Gastroesophageal sphincter (tissue), 4 donors: ENCODE results near the gene CYS1. TPM values are rescaled to one million over a fixed set of nuclear protein-coding genes. Genes with fewer than 3 reads are reported as not detected.
"Not testable (repeated sequence)": the region's sequence is repeated elsewhere in the genome, so short reads cannot be mapped to it uniquely, and the experiment has no call there.

Experiments
- ATAC-seq: fragments of 150-250 bp; one replicate; pipeline ENCODE4 v1.9.1; 2016; ENCODE audit warnings: mild to moderate bottlenecking, moderate library complexity
- H3K27ac ChIP-seq, 4 donors: fragments of 200-600 bp; sonication (generic) in 3 of 4; 1 replicate in 3 of 4; 2 replicates in 1 of 4; pipeline ENCODE4 v1.5.1; 2016 to 2019
- H3K27me3 ChIP-seq: fragments of 200-600 bp; sonication (generic); one replicate; pipeline ENCODE4 v1.5.1; 2019
- H3K36me3 ChIP-seq, 2 donors: fragments of 200-600 bp; sonication (generic); one replicate each; pipeline ENCODE4 v1.5.1; 2019; ENCODE audit warnings: control low read depth in 1 of 2
- H3K4me1 ChIP-seq, 3 donors: fragments of 200-600 bp; sonication (generic); 1 replicate in 2 of 3; 2 replicates in 1 of 3; pipeline ENCODE4 v1.5.1; 2016 to 2019; ENCODE audit warnings: control low read depth in 2 of 3
- H3K4me3 ChIP-seq, 2 donors: fragments of 200-600 bp; sonication (generic); one replicate each; pipeline ENCODE4 v1.5.1; 2019; ENCODE audit warnings: mild to moderate bottlenecking in 1 of 2, moderate library complexity in 1 of 2
- H3K9me3 ChIP-seq, 3 donors: fragments of 200-600 bp; sonication (generic); one replicate each; pipeline ENCODE4 v1.5.1; 2017 to 2019; ENCODE audit warnings: control low read depth in 2 of 3
- EP300 ChIP-seq: sonication (generic); formaldehyde crosslinking; IDR thresholded peaks from one replicate; pipeline ENCODE4 v1.6.1; 2017; ENCODE audit warnings: antibody characterized with exemption, mild to moderate bottlenecking
- POLR2A ChIP-seq, 2 donors: fragments of 450-650 bp; IDR thresholded peaks; one replicate each; pipeline ENCODE4 v1.6.1; 2017; ENCODE audit warnings: antibody characterized with exemption in 2 of 2, mild to moderate bottlenecking in 2 of 2, moderate library complexity in 1 of 2
- POLR2AphosphoS5 ChIP-seq: sonication (generic); formaldehyde crosslinking; IDR thresholded peaks from one replicate; pipeline ENCODE4 v1.6.1; 2017; ENCODE audit warnings: antibody characterized with exemption
- WGBS, 2 donors: methylation state at CpG; one replicate each; pipeline ENCODE4 v1.1.5; 2018; ENCODE audit warnings: low coverage in 1 of 2; 5-methylcytosine and 5-hydroxymethylcytosine counted together
- total RNA-seq, 4 donors: library from RNA; depleted of rRNA; stranded (reverse); fragments of >200 nt; gene quantifications; one replicate each; pipeline ENCODE4 v1.1.0, GENCODE V29; 2016
- TF ChIP-seq, protein P1 (sequence below), 4 experiments: fragments of 200-600 bp in 2 of 4; fragments of 450-650 bp in 2 of 4; sonication (generic) in 1 of 4; IDR thresholded peaks; one replicate each; pipeline ENCODE4 v1.5.1; 2017 to 2019; ENCODE audit warnings: antibody characterized with exemption in 4 of 4, mild to moderate bottlenecking in 2 of 4, moderate library complexity in 2 of 4

CYS1 gene
- total RNA-seq, 4 donors from 2014 or later: 8.6 to 50.7 (median 32.6) TPM

DNA sequence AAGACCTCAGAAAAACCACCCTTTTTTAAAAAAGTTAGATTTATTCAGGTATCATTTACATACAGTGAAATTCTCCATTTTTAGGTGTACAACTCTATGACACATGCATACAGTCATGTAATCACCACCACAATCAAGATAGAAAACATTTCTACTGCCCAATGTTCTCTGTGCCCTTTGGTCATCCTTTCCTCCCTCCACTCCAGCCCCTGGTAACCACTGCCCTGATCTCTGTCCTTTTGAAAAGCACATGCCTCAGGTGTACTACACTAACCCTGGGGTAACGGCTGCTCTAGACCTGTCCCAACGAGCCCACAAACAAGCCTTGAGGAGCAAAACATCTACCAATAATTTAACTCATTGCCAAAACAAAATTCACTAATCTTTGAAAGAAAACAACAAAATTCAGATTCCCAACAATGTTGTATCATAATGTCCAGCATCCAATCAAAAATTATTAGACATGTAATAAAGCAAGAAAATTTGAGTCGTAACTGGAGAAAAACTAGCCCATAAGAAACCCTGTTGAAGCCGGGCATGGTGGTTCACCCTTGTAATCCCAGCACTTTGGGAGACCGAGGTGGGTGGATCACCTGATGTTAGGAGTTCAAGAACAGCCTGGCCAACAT lies 62.8 kb downstream of the CYS1 start:
- Histone ChIP-seq H3K36me3 (no peaks in the 10 kb centered on the region), H3K4me3 (no peak overlapping the region), H3K9me3 (peaks cover 0 to 13% (median 0%) of the 10 kb centered on the region in 3 donors), H3K27ac (no peak overlapping the region), H3K27me3 (no peaks in the 10 kb centered on the region), H3K4me1 (peaks cover 0 to 10% (median 0%) of the 10 kb centered on the region in 3 donors)
- ATAC-seq: no peak
- TF ChIP-seq POLR2A (IDR thresholded peaks at IDR 0.05): no peak
- TF ChIP-seq EP300: no peak
- TF ChIP-seq, protein P1, sequence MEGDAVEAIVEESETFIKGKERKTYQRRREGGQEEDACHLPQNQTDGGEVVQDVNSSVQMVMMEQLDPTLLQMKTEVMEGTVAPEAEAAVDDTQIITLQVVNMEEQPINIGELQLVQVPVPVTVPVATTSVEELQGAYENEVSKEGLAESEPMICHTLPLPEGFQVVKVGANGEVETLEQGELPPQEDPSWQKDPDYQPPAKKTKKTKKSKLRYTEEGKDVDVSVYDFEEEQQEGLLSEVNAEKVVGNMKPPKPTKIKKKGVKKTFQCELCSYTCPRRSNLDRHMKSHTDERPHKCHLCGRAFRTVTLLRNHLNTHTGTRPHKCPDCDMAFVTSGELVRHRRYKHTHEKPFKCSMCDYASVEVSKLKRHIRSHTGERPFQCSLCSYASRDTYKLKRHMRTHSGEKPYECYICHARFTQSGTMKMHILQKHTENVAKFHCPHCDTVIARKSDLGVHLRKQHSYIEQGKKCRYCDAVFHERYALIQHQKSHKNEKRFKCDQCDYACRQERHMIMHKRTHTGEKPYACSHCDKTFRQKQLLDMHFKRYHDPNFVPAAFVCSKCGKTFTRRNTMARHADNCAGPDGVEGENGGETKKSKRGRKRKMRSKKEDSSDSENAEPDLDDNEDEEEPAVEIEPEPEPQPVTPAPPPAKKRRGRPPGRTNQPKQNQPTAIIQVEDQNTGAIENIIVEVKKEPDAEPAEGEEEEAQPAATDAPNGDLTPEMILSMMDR (IDR thresholded peaks at IDR 0.05): no peak
- TF ChIP-seq POLR2AphosphoS5: no peak
- WGBS, 2 donors: 89 to 92% methylated on average over 4 of the region's 5 CpGs

DNA sequence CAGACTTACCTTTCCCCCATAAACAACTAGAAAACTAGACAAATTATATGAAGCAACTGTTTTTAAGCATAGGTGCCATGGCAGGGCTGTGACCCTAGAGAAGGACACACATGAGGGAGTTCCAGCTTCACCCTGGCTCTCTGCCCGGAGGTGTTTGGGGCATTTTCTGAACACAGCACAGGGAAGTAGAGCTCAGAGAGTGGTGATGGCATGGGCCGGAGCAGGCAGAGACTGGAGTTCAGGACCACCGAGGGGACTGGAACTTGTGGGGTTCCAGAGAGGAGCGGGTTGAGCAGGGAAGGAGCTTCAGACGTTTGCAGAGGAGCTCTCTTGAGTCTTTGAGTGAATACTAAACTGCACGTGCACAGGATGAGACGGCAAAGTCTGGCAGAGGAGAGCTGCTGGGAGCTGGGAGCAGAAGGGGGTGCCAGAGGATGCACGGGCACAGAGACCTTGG lies 63.4 kb downstream of the CYS1 start:
- peaks cover 0 to 13% (median 0%) of the 10 kb centered on the region in 3 donors for H3K9me3 ChIP-seq
- H3K27ac ChIP-seq: no peak overlapping the region
- no peak for ATAC-seq
- H3K27me3 ChIP-seq: no peaks in the 10 kb centered on the region
- no peak overlapping the region for H3K4me3 ChIP-seq
- no peaks in the 10 kb centered on the region for H3K36me3 ChIP-seq
- H3K4me1 ChIP-seq: peaks cover 0 to 10% (median 0%) of the 10 kb centered on the region in 3 donors
- no peak for TF ChIP-seq POLR2A (IDR thresholded peaks at IDR 0.05)
- TF ChIP-seq, protein P1 (IDR thresholded peaks at IDR 0.05): no peak
- WGBS, 2 donors: 85 to 100% methylated on average over 1 to 8 of the region's 8 CpGs

DNA sequence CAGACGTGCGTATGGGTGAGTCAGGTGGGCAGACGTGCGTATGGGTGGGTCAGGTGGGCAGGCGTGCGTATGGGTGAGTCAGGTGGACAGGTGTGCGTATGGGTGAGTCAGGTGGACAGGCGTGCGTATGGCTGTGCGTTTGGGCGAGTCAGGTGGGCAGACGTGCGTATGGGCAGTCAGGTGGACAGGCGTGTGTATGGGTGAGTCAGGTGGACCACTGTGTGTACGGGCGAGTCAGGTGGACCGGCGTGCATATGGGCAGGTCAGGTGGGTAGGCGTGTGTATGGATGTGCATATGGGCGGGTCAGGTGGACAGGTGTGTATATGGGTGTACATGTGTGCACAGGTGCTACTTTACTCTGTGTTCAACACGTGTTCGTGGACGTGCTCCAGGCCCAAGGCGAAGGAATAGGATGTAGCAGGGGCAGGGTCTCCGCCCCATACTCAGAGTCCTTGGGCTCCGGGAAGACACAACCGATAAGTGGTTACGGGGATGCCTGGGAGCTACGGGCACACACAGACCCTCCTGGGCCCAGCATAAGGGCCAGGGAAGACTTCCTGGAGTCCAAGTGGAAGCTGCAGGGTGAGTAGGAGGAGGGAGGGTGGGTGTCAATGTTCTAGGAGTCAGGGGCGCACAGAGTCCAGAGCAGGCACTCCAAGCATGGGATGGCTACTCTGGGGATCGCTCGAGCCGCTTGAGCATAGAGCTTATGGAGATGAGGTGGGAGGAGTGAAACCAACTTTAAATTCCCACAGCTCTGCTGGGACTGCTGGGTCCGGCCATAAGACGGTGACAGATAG lies 64.0 kb downstream of the CYS1 start:
- TF ChIP-seq POLR2AphosphoS5 (no peak), EP300 (no peak), POLR2A (IDR thresholded peaks at IDR 0.05) (no peak)
- TF ChIP-seq, protein P1 (IDR thresholded peaks at IDR 0.05): no peak
- 79 to 89% methylated on average over 7 to 30 of the region's 35 CpGs for WGBS, 2 donors

DNA sequence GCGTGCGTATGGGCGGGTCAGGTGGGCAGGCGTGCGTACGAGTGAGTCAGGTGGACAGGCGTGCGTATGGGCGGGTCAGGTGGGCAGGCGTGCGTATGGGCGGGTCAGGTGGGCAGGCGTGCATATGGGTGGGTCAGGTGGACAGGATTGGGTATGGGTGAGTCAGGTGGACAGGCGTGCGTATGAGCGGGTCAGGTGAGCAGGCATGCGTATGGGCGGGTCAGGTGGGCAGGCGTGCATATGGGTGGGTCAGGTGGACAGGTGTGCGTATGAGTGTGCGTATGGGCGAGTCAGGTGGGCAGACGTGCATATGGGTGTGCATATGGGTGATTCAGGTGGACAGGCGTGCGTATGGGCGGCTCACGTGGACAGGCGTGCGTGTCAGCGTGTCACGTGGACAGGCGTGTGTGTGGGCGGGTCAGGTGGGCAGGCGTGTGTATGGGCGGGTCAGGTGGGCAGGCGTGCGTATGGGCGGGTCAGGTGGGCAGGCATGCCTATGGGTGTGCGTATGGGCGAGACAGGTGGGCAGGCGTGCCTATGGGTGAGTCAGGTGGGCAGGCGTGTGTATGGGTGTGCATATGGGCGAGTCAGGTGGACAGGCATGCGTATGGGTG lies 64.7 kb downstream of the CYS1 start:
- H3K27me3 ChIP-seq, H3K36me3 ChIP-seq, ATAC-seq, H3K27ac ChIP-seq, H3K4me3 ChIP-seq: not testable (repeated sequence)
- 91 to 93% methylated on average over 22 to 35 of the region's 44 CpGs for WGBS, 2 donors
- Histone ChIP-seq H3K4me1 (peaks cover 0 to 14% (median under 1%) of the 10 kb centered on the region in 3 donors), H3K9me3 (peaks cover 0 to 13% (median 0%) of the 10 kb centered on the region in 3 donors)

More for the DNA sequence above, 64.0 kb downstream of the CYS1 start:
- Histone ChIP-seq H3K4me1 (peaks cover 0 to 10% (median 0%) of the 10 kb centered on the region in 3 donors), H3K27ac (no peak overlapping the region), H3K4me3 (no peak overlapping the region), H3K9me3 (peaks cover 0 to 13% (median 0%) of the 10 kb centered on the region in 3 donors), H3K27me3 (no peaks in the 10 kb centered on the region), H3K36me3 (no peaks in the 10 kb centered on the region)
- ATAC-seq: no peak

DNA sequence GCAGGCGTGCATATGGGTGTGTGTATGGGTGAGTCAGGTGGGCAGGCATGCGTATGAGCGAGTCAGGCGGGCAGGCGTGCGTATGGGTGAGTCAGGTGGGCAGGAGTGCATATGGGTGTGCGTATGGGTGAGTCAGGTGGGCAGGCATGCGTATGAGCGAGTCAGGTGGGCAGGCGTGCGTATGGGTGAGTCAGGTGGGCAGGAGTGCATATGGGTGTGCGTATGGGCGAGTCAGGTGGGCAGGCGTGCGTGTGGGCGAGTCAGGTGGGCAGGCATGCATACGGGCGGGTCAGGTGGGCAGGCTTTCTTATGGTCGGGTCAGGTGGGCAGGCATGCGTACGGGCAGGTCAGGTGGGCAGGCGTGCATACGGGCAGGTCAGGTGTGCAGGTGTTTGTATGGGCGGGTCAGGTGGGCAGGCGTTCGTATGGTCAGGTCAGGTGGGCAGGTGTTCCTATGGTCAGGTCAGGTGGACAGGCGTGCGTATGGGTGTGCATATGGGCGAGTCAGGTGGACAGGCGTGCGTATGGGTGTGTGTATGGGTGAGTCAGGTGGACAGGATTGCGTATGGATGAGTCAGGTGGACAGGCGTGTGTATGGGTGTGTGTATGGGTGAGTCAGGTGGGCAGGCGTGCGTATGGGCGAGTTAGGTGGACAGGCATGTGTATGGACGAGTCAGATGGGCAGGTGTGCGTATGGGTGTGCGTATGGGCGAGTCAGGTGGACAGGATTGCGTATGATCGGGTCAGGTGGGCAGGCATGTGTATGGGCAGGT lies 65.6 kb downstream of the CYS1 start:
- TF ChIP-seq POLR2AphosphoS5 (no peak), EP300 (no peak), POLR2A (IDR thresholded peaks at IDR 0.05) (no peak)
- TF ChIP-seq, protein P1 (IDR thresholded peaks at IDR 0.05): no peak
- ATAC-seq: no peak
- H3K9me3 ChIP-seq: peaks cover 0 to 13% (median 0%) of the 10 kb centered on the region in 3 donors
- WGBS, 2 donors: 89 to 90% methylated on average over 23 to 41 of the region's 42 CpGs
- H3K4me3 ChIP-seq: no peak overlapping the region
- H3K36me3 ChIP-seq: no peaks in the 10 kb centered on the region
- no peaks in the 10 kb centered on the region for H3K27me3 ChIP-seq
- no peak overlapping the region for H3K27ac ChIP-seq
- peaks cover 0 to 23% (median 9%) of the 10 kb centered on the region in 3 donors for H3K4me1 ChIP-seq

DNA sequence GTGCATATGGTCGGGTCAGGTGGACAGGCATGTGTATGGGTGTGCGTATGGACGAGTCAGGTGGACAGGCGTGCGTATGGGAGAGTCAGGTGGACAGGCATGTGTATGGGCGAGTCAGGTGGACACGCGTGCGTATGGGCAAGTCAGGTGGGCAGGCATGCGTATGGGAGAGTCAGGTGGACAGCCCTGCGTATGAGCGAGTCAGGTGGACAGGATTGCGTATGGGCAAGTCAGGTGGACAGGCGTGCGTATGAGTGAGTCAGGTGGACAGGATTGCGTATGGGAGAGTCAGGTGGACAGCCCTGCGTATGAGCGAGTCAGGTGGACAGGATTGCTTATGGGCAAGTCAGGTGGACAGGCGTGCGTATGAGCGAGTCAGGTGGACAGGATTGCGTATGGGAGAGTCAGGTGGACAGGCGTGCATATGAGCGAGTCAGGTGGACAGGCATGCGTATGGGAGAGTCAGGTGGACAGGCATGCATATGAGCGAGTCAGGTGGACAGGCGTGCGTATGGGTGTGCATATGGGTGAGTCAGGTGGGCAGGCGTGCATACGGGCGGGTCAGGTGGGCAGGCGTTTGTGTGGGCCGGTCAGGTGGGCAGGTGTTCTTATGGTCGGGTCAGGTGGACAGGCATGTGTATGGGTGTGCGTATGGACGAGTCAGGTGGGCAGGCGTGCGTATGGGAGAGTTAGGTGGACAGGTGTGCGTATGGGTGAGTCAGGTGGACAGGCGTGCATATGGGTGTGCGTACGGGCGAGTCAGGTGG lies 66.4 kb downstream of the CYS1 start:
- Histone ChIP-seq H3K9me3 (peaks cover 0 to 13% (median 0%) of the 10 kb centered on the region in 3 donors), H3K4me1 (peaks cover 0 to 27% (median 17%) of the 10 kb centered on the region in 3 donors)
- not testable (repeated sequence) for ATAC-seq, H3K27ac ChIP-seq, H3K27me3 ChIP-seq, H3K4me3 ChIP-seq, H3K36me3 ChIP-seq
- 83 to 87% methylated on average over 24 to 41 of the region's 43 CpGs for WGBS, 2 donors
